Islet of Langerhans (tissue), 1 donor: Measurements from ENCODE around the gene RAMACL.

Experiments used
- FAIRE-seq: peaks from one replicate; lab custom pipeline; 2011; peaks lifted over from hg19 to GRCh38; lab: Jason Lieb, UNC

The RAMACL gene

DNA sequence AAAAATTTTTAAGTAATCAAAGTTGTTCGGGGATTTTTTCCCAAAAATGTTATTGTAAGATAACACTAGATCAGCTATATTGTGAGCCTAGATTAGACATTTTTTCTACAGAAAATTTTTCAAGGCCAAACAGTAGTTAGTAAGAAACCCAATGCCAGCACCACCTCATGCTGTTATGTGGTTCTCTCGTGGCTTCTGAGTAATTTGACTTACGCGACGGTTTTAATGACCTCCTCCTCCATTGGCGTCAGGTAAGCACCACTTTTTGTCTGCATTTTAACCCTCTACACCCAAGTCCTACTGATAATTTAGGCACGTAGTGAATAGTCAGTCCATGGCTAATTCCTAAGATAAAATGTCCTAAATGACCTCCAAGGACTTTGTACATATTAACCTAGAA, 30.9 kb upstream of the RAMACL start:
- FAIRE-seq: no peak

DNA sequence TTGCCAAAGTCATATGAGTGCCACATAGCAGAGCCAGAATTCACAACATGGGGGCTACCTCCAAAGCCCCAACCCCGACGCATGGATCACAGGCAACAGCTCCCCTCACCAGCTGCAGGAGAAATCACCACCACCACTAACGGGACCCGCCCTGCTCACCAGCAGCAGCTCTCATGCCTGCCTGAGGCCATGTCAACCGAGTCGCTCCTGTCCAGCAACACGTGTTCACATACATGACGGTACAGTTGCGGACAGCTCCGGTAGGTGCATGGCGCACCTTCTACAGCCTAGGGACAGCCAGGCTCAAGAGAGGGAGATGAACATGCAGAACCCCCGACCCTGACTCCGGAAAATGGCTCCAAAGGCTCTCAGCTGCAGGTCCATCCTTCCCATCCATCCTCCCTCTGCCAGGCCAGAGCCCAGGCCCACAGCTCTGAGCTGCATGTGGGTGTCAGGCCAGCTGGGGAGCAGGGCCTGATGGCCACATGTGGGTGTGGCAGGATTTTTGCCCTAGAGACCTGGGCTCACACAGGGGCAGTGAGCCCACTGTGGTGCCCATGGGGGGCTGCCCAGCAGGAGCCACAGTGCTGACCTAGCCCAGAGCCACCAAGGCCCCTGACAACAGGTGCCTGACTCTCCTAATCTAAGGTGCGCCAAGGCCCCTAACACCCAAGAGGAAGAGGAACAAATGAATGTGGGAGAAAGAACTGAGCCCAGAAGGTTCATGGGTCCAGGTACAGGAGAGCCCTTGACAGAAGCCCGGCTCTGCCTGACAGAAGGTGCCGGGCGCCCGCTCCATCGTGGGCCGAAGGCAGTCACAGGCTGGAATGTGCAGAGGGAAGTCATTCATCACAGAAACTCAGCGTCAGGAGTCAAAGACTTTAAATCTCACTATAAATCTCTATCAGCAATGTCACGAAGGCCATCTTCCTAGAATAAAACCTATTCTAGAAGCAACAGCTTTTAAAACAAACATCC, 30.1 kb upstream of the RAMACL start:
- no peak for FAIRE-seq

DNA sequence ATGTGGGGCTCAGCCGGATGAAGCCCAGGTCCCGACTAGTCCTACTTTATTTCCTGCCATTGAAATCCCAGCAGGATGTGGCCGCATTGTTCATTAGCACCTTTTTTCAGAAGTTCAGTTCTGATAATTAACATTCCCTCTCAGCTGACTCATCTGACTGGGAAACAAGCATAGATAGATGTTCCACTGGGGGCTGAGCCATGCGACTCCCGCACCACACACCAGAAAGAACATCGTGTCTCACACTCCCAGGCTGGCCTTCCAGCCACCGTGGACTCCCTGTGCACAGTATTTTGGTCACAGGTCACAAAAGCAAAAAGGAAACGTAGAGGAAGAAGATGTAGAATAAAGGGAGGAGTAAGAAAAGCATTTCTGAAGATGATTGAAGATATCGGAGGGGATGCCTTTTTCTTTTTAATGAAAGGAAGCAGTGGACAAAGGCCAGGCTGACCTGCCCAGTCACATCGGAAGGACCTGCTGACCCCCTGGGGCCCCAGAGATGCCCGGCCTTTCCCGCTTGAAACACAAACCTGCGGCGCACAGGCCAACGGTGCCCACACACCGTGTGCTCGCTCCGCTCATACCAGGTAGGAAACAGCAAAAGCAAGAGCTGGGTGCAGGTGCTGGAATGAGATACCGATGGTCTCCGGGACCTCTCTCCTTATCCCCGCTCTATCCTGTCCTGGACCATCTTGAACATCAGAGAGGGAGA, 28.7 kb upstream of the RAMACL start:
- no peak for FAIRE-seq

DNA sequence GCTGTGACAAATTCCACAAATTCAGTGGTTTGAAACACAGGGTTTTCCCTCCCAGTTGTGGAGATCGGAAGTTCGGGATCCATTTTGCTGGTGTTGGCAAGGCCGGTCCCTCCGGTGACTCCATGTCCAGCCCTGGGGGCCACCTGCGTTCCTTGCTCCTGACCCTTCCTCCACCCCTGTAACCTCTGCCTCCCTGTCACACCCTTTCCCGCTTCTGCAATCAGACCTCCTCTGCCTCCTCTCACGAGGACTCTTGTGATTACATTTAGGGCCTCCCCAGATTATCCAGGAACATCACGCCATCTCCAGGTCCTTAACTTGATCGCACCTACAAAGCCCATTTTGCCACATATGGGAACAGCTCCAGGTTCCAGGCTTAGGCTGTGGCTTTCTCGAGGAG, 28.1 kb upstream of the RAMACL start:
- FAIRE-seq: no peak

DNA sequence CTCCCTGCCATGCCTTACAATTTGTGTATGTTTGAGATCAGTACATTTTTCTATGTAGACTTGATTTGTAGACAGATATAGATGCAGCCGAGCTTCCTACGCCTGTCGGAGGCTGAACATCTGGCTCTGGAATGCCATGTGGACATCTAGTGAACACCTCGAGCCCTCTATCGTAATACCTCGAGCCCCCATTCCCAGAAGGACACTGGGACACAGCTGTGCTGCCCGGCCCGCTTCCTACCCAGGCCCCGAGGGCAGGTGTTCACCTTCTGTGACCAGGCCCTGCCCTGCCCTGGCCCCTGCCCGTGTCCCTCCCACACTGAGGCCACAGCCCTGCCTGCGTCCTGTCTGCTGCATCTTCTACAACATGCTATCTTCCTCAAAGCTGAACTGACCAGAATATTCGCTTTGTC, 27.7 kb upstream of the RAMACL start:
- FAIRE-seq: no peak

GRCh38 chr6:166613027-166613426, 26.5 kb upstream of the RAMACL start:
- FAIRE-seq: no peak

DNA sequence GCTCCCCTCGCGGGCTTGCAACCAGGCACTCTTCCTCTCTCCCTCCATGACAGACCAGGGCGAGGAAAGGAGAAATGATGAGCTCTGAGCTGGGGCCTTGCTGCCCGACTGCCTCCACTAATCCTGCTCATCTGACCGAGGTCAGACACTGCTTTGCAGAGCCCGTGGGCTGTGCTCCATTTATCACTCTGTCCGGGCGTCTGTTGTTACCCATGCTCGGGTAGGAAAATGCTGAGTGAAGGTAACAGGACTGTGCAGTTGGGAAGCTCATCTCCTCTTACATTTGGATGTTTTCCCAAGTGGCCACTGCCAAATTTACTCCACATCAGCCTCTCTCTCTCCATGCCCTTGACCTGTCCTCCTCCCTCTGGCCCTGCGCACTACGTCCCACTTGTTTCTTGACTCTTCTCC, 26.0 kb upstream of the RAMACL start:
- no peak for FAIRE-seq

DNA sequence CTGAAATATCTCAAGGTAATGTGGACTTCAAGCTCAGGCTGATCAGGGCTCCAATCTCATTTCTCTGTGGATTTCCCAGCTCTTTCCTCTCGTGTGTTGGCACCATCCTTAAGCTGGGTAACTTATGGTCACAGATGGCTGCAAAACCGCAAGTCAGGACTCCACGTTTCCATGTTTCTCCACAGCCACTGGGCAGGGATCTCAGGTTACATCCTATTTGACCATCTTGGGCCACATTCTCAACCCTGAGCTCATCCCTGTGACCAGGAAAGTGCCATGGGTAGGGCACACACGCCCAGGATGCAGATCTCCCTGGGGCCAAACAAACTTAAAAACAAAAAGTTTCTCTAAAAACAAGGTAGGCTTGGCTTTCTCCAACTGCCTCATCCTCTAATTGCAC, 25.2 kb upstream of the RAMACL start:
- FAIRE-seq: no peak

GRCh38 chr6:166610069-166610468, 23.6 kb upstream of the RAMACL start:
- no peak for FAIRE-seq

DNA sequence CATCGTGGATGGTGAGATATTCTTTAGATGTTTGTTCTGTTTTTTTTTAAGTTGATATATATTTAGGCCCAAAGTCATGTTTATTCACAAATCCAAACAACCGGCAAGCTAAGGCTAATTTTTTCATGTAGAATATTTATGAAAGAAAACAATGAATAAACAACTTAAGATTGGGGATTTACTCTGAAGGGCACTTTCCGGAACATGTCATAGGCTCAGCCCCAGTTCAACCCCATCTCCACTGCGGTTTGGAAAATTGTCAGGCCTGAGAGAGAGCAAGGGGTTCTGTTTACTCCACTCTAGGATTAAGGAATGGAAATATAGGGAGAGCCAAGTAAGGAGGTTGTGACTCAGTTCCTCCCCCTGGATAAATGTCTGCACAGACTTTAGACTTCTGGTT, 22.3 kb upstream of the RAMACL start:
- FAIRE-seq: no peak

GRCh38 chr6:166605752-166606151, 19.3 kb upstream of the RAMACL start:
- no peak for FAIRE-seq

GRCh38 chr6:166604911-166605310, 18.4 kb upstream of the RAMACL start:
- no peak for FAIRE-seq

DNA sequence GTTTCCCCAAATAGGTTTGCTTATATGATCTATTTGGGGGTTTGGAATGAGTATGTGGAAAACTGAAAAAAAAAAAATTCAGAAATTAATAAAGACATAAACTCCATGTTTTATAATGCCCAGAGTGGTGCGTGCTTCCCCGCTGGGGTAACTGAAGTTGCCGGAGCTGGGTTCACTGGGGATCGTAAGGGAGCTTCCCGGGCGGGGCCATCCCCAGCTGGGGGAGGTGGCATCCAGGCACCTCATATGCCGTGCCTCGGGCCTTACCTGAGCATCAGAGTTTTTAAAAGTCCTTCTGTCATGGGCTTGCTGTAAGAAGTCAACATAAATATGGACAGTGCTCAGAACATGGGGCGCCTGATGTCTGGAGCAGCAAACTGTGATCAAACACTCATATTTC, 17.9 kb upstream of the RAMACL start:
- FAIRE-seq: no peak

DNA sequence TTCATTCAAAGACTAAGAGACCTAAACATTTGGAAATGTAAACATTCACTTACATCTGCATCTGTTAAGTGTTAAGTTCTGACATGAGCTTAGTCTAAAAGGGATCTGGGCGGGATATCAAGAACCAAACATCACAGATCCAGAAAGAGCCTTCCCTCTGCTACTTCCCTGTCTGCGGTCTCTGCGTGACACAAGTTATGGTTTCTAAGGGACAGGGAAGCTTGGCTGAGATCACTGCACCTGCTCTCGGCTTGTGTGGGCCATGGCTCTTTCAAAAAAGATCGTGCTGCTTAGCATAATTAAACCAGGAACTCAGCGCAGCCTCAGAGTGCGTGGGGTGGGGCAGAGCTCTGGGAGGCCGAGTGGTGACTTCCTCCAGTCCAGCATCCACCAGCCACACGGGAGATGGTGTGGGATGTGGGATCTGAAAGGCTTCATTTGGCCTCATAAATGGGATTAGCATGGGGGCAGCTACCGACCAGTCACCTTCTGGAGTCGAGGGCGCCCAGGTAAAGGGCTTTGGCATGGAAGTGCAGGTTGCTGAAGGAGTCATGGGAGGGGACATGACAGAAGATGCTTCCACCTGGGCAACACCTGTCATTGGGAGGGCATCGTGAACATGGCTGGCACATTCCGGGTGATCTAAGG, 16.7 kb upstream of the RAMACL start:
- FAIRE-seq: no peak

DNA sequence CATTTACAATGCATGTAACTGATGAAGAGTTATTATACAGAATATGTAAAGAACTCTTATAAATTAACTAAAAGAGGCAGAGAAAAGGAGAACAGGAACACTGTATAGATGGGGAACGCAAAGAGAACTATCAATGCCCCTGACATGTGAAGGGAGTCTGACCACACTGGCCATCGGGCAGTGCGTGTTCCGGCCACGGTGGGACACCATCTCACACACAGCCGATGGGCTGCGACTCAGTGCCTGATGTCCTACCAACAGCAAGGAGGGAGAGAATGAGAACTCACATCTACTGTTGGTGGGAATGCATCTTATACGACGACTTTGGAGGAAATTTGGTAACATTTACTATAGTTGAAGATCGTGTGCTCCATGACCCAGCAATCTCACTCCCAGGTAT, 15.5 kb upstream of the RAMACL start:
- no peak for FAIRE-seq

GRCh38 chr6:166600931-166601330, 14.5 kb upstream of the RAMACL start:
- no peak for FAIRE-seq

- no peak for FAIRE-seq
Measured at GRCh38 chr6:166599205-166599604, 12.7 kb upstream of the RAMACL start.

DNA sequence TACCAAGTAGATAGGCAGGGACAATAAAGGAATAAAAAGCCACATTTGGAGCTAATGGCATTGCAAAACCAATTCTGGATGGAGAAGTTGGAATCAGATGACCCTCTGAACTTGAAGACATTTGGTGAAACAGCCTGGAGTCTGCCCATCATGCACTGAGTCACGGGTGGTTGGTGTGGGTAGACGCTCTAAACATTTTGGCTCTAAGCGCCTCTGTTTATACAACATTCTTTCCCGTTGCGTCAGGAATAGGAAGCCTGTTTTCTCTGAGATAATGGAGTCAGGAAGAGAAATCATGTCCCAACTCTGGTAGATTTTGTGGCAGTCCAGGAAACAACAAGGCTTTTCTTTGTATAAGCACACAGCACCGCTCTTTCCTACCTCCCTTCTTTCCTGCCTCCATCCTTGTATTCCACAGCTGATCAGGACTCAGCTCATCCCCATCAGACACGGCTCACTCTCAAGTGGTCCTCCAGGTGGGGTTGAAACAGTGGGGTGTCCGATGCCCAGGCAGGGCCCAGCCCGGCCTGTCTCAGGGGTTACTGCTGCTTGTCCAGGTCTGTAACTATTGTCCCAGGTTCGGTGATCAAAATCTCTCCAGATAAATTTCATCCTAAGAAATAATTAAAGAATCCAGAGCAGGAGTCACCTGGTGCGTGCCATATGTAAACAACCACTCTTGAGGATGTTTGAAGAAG, 12.1 kb upstream of the RAMACL start:
- FAIRE-seq: no peak

- no peak for FAIRE-seq
Measured at GRCh38 chr6:166597711-166598440, 11.4 kb upstream of the RAMACL start.

DNA sequence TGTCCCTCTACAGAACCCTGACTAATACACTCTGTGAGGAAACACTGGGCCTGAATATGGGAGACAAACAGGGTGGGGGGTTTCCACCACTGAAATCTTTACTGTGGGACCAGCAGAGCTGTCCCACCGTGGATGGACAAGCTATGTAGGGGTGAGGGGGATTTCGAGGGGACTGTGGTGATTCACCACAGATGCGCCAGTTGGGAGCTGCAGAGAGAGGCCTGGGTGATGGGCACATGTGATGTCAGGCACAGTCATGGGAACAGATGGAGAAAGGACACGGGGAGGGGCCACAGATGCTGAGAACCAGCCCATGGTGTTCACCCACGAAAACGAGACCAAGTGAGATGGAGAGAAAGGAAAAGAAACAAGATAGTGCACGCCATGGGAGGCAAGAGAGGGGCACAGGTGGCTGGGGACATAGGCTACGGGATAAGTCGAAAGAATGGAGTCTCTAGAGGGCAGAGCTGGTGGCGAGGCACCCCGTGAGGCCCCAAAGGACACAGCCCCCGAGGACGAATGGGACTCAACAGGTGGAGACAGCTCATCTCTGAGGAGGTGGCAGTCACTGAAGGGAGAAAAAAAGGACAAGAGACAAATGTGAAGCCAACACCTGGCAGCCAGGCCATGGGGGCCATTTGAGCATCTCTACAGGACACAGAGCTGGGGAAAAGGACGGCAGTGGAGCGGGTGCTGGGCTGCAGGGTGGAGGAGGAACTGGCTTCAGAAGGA, 10.5 kb upstream of the RAMACL start:
- no peak for FAIRE-seq

- FAIRE-seq: no peak
Measured at GRCh38 chr6:166595949-166596348, 9.5 kb upstream of the RAMACL start.
